ENCODE data around the gene SIMC1. TPM values are rescaled to one million over a fixed set of nuclear protein-coding genes. Genes with fewer than 3 reads are reported as not detected.
A peak's percentile ranks its signal among the peaks of the same experiment; 100 is the strongest.
"Not testable (repeated sequence)": the region's sequence is repeated elsewhere in the genome, so short reads cannot be mapped to it uniquely, and the experiment has no call there.

Gene SIMC1
- total RNA-seq, 4 donors from 2014 or later, result 9.0 to 20.2 (median 13.1) TPM

DNA sequence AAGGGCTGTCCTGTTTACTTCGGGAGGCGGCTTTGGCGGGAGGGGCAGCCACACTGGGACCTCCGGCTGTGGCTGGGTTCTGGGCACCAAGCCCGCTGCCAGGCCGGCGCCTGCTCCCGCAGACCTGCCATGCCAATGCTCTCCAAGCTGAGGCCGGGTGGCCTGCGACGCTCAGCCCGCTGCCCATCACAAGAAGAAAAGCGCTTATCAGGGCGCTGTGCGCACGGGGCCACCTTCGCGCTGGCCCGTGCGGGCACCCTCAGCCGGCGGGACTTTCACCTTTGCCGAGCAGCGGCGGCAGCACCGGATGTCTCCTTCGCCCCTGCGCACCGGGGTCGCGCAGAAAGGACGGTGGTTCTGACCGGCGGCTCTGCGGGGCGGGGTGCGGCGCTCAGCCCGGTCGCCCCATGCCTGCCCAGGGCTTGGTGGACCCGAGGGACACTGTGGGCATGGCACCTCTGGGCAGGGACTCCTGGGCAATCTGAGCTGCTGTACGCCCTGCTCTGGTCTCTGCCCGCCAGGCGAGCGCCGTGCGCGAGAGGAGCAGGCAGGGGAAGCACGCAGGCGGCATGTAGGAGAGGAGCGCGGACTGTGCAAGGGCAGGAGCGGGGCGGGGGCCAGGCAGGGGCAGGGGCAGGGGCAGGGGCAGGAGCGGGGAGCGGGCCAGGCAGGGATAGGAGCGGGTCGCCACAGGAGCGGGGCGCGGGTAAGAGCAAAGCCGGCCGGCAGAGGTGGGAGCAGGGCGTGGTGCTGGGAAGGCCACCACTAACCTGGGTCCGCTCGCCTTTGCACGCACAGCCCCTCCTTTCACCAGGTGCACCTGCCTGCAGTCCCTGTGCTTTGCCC, 43.8 kb upstream of the SIMC1 start:
- H3K9me3 ChIP-seq; H3K27ac ChIP-seq; H3K36me3 ChIP-seq; H3K4me1 ChIP-seq; H3K27me3 ChIP-seq; intact Hi-C loops (cut with DNase I); H3K4me3 ChIP-seq (replicated peaks in 1 of 3): not testable (repeated sequence)
- DNase-seq, result peak; percentile 27 to 30
- WGBS, 2 donors, result no CpG with 5 or more reads among the region's 67 CpGs

DNA sequence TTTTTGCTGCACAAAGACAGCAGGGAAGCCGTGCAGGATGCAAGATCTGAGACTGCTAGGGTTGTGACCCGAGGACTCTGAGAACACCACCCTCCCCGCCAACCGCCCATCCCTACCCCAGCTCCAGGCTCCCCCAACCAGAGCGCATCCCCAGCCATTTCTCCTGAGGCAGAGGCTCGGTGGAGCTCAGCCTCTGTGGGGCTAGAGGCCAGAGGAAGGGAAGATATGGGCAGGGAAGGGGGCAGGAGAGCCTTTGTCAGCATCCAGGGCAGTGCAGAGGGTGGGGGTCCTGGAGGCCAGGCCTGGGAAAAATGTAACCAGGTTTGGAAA, 43.2 kb upstream of the SIMC1 start:
- 33 to 51% methylated on average over 3 to 6 of the region's 6 CpGs for WGBS, 2 donors
- H3K27ac ChIP-seq; intact Hi-C loops (cut with DNase I): not testable (repeated sequence)

DNA sequence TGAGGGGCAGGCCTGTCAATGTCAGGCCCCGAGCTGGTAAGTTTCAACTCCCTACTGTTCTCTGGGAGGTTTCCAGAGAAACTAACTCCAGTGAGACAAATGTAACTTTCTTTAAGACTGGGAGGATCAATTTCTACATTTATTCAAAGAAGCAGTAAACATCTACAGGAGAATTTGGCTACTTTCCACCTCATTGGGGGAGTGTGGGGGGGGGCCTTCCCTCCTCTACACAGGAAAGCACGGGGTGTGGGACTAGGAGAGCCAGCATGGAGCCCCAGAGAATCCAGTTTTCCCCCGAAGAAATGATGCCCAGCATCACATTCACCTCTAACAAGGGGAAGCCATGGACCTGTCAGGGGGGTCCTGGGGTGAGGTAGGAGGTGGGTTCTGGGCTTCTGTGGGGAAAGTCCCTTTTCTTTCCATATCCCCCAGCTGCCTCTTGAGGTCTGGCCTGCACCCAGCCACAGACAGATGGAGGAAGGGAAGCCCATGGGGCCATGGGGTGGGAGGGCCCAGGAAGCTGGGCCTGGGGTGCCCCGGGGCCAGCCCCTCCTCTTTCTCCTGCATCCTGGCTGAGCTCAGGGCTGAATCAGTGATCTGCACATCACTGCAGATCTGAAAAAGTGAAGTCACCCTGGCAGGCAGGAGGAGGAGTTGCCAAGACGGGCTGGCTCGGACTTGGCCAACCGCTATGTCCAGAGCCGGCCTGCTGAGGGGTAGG, 42.6 kb upstream of the SIMC1 start:
- H3K27ac ChIP-seq; H3K4me1 ChIP-seq; H3K9me3 ChIP-seq; H3K36me3 ChIP-seq; H3K4me3 ChIP-seq (replicated peaks in 1 of 3); H3K27me3 ChIP-seq; intact Hi-C loops (cut with DNase I); DNase-seq: not testable (repeated sequence)
- 48 to 53% methylated on average over 3 to 7 of the region's 8 CpGs for WGBS, 2 donors

More for the DNA sequence above, 43.2 kb upstream of the SIMC1 start:
- not testable (repeated sequence) for H3K9me3 ChIP-seq; H3K36me3 ChIP-seq; H3K27me3 ChIP-seq; H3K4me3 ChIP-seq (replicated peaks in 1 of 3); H3K4me1 ChIP-seq; DNase-seq

DNA sequence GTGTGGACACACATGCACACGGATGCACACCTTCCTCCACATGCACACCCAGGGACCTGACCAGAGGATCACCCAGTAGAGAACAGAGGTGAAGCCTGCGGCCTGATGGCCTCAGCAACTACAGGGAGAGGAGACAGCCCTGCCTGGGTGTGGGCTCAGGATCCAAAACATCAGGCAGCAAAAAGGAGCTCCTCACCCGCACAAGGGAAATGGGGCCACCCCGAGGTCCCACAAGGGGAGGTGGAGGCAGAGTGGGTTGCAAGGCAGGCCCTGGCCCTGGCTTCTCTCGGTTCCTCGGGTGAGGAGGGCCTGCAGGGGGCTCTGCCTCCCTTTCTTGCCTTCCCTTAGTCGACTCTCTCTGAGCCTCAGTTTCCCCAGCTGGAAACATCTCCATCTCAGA, 41.4 kb upstream of the SIMC1 start:
- H3K27ac ChIP-seq; DNase-seq; H3K36me3 ChIP-seq; H3K4me1 ChIP-seq; H3K9me3 ChIP-seq; H3K4me3 ChIP-seq (replicated peaks in 1 of 3); intact Hi-C loops (cut with DNase I); H3K27me3 ChIP-seq: not testable (repeated sequence)
- 80 to 91% methylated on average over 4 to 6 of the region's 7 CpGs for WGBS, 2 donors

DNA sequence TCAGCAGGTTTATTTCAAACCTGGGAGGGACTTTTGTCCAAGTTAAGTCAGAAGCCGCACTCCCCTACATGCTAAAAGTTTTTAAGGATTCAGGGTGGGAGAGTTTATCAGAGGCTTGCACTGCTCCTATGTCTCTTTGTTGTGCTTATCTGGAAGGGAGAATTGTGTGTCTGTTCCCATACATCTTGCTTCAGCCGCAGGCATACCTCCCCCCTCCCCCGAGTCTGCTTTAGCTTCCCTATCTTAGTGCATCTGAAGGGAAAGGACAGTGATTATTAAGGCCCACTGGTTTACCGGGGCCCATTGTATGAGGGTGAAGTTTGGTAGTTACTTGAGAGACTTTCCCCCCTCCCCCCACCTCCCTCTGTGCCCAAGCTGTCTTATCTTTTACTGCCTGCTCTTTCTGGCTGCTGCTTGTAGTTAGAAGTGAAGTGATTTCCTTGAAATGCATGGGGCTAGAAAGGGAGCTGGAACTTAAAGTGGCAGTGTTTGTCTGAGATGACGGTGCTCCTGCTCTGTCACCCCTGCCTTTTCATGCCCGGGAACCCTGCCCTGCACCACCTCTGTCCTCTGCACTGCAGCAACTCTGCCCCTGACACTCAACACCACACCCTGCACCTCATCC, 40.9 kb upstream of the SIMC1 start:
- H3K27ac ChIP-seq; H3K4me3 ChIP-seq (replicated peaks in 1 of 3); H3K36me3 ChIP-seq; H3K9me3 ChIP-seq; H3K27me3 ChIP-seq; intact Hi-C loops (cut with DNase I); DNase-seq; H3K4me1 ChIP-seq: not testable (repeated sequence)
- 33 to 55% methylated on average over 4 to 6 of the region's 6 CpGs for WGBS, 2 donors

DNA sequence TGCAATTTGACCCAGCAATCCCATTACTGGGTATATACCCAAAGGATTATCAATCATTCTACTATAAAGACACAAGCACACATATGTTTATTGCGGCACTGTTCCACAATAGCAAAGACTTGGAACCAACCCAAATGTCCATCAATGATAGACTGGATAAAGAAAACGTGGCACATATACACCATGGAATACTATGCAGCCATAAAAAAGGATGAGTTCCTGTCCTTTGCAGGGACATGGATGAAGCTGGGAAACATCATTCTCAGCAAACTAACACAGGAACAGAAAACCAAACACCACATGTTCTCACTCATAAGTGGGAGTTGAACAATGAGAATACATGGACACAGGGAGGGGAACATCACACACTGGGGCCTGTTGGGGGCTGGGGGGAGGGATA, 39.9 kb upstream of the SIMC1 start:
- DNase-seq; intact Hi-C loops (cut with DNase I); H3K27me3 ChIP-seq; H3K36me3 ChIP-seq; H3K27ac ChIP-seq; H3K4me1 ChIP-seq; H3K9me3 ChIP-seq; H3K4me3 ChIP-seq (replicated peaks in 1 of 3): not testable (repeated sequence)
- 84 to 85% methylated on average over 2 of the region's 2 CpGs for WGBS, 2 donors

DNA sequence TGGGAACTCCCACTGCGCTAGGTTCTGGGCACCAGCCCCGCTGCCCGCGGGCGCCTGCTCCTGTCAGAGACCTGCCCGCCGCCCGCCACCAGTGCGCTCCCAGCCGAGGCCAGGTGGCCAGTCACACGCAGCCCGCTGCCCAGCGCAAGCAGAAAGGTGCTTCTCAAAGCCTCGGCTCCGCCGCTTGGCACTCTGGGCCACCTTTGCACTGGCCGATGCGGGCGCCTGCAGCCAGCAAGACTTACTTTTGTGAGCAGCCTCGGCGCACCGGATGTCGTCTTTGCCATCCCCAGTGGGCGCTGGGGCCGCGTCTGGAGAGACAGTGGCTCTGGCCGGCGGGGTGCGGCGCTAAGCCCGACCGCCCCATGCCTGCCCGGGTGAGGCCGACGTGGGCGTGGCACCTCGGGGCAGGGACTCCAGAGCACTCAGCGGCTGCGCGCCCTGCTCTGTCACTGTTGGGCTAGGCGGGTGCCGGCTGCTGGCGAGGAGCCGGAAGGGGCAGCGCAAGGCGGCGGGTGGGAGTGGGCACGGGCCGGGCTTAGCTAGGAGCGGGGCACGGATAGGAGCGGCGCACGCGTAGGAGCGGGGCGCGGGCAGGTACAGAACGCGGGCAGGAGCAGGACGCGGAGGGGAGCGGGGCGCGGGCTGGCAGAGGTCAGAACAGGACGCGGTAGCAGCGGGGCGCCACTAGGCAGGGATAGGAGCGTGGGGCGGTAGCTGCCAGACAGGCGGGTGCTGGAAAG, 39.1 kb upstream of the SIMC1 start:
- WGBS, 2 donors, result 3 to 6% methylated on average over 11 to 22 of the region's 72 CpGs
- peak; percentile 46 to 49 for DNase-seq
- intact Hi-C loops (cut with DNase I); H3K27ac ChIP-seq; H3K36me3 ChIP-seq; H3K27me3 ChIP-seq; H3K9me3 ChIP-seq; H3K4me1 ChIP-seq: not testable (repeated sequence)
- peak overlapping the region in 1 of 3 donors; percentile 17 for H3K4me3 ChIP-seq (replicated peaks in 1 of 3)

DNA sequence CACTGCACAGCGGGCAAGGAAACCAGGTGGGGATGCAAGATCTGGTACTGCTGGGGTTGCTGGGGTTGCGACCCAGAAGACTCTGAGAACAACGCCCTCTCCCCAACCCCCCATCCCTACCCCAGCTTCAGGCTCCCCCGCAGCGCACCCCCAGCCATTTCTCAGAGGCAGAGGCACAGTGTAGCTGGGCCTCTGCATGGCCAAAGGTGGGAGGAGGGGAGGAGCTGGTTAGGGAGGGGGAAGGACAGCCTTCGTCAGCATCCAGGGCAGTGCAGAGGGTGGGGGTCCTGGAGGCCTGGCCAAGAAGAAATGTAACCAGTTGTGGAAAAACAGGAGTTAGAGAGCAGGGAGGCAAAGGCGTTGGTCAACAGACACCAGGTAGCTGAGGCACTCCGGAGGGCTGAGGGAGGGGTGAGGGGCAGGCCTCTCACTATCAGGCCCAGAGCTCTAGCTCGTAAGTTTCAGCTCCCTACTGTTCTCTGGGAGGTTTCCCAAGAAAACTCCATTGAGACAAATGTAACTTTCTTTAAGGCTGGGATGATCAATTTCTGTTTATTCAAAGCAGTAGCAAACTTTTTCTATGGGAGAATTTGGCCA, 38.3 kb upstream of the SIMC1 start:
- DNase-seq; H3K4me1 ChIP-seq; H3K36me3 ChIP-seq; H3K9me3 ChIP-seq; intact Hi-C loops (cut with DNase I); H3K27me3 ChIP-seq; H3K4me3 ChIP-seq (replicated peaks in 1 of 3); H3K27ac ChIP-seq: not testable (repeated sequence)
- 28 to 35% methylated on average over 4 to 5 of the region's 9 CpGs for WGBS, 2 donors
